CD4-positive, alpha-beta T cell treated with Interferon alpha-2 for 1 hour (primary cell): Measurements from ENCODE around the gene C16orf86.

ENCODE experiments used
- DNase-seq, 2 donors: peaks; one replicate each; pipeline ENCODE4 v3.0.0-alpha.2; 2020 to 2022

C16orf86 gene

GRCh38 chr16:67654403-67654911, 12.2 kb upstream of the C16orf86 start:
- no peak for DNase-seq

- DNase-seq, result no peak
These were observed 11.3 kb upstream of the C16orf86 start for GRCh38 chr16:67655363-67655762.

- no peak for DNase-seq
These were observed 10.1 kb upstream of the C16orf86 start for GRCh38 chr16:67656344-67657016.

- no peak for DNase-seq
These were observed 9.5 kb upstream of the C16orf86 start for GRCh38 chr16:67657017-67657608.

DNA sequence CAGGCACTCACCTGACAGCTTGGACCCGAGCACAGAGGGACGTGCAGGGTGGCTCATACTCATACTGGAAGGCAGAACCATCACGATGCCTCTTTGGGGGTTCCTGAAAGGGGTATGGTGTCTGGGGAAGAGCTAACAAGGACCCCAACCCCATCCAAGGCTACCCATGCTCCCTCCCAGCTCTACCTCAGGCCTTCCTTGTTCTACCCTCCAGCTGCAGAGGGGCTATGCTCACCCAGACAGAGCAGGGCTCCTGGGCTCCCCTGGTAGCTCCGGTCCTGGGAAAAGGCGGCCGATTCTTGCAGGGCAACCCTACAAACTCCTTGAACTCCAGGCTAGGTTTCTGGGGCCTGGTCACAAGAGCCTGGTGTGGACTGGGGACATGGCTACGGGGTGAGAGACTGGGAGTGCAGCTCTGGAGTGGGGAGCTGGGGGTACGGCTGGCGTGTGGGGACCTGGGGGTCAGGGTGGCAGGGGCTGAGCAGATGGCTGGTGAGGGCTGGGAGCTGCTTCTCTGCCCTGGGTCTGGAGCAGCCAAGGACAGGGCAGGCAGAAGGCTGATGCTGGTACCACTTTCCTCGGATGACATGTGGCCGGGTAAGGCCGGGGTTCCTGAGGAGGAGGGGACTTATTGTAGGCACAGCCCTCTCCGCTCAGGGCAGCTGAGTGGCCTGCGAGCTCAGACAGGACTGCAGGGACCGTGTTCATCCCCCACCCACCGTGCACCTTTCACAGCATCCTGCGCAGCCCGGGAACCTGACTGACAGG, 8.7 kb upstream of the C16orf86 start:
- no peak for DNase-seq

GRCh38 chr16:67658849-67659674, 7.6 kb upstream of the C16orf86 start:
- DNase-seq, result no peak

DNA sequence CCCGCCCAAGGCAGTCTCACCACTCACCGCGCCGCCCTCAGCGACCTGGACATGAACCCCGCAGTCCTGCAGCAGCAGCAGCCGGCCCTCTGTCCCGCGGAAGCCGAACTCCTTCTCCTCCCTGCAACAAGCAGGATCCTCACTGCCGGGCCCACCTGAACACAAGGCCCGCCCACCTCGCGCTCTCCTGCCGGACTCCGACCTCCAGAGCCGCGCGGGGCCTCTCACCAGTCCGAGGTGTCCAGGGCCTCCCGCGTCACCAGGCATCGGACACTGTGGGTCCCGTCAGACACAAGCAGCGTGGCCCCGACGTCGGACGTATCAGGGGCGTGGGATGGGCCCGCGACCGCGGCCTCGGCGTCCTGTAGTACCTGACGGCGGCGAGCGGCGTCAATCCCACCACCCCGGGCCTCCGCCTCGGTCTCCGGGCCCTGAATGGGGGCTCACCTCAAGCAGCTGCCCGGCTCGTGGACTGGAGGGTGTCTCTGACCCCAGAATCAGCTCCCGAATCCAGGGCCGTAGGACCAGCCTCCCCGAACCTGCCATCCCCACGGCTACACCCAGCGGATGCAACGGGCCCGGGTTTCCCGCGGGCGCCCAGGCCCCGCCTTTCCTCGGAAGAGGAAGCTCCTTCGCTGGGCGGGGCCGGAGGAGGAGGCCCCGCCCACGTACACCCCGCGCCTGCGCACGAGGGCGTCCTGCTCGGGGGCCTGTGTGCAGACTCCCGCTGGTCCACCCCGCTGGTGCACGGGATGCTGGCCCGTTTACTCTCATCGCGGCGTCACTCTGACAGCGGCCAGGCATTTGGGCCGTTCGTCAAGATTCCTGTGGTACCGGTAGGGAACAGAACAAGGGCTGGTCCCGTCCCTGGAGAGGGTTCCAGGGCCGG, 6.7 kb upstream of the C16orf86 start, which contains the start of gene ACD:
Gene ACD (minus strand): TSS at position 586 of the 889 bp plus-strand sequence. CDS start 40 bp downstream, at position 546.
- DNase-seq, result peak; percentile 93 to 95

GRCh38 chr16:67660564-67661028, 6.0 kb upstream of the C16orf86 start, which contains the start of gene PARD6A:
Gene PARD6A, plus strand, starts transcription at chr16:67660960. Its CDS starts 79 bp downstream, at chr16:67661039.
- DNase-seq, result peak; percentile 97 to 98

DNA sequence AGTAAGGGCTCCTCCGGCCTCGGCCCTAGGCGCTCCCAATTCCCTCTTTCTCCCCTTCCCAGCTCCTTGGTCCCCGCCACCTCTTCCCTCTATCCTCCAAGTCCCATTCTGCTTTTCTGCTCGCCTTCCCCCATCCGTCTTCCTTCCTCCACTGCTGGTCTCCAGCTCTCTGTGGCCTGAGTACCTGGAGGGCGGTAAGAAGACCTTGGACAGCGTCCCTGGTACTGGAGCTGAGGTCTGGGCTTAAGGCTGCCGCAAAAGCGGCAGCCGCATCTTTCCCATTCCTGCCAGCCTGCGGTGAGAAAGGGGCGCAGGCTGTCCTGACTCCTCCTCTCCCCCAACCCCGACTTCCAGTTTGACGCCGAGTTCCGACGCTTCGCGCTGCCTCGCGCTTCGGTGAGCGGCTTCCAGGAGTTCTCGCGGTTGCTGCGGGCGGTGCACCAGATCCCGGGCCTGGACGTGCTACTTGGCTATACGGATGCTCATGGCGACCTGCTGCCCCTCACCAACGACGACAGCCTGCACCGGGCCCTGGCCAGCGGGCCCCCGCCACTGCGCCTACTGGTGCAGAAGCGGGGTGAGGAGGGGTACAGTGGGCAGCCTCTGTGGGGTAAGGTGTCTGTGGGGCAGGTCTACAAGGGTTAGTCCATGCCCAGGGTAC, 5.4 kb upstream of the C16orf86 start:
- no peak for DNase-seq

- DNase-seq, result no peak
These were observed 4.5 kb upstream of the C16orf86 start for GRCh38 chr16:67661886-67662652.

DNA sequence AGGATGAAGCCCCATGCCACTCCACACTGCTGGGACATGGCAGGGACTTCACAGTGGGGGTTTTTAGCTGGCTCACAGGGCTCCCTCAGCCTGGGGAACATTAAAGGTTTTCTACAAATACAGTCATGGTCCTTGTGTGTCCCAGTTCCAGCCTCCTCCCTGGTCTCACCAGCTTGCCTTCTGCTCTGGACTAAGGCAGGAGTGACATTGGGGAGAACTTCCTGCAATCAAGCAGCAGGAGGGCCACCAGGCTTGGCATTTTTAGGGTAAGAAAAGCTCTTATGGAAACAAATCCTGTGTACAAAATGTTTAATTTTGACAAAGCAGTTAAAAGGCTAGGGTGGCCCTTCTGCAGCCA, 4.0 kb upstream of the C16orf86 start:
- DNase-seq, result no peak

DNA sequence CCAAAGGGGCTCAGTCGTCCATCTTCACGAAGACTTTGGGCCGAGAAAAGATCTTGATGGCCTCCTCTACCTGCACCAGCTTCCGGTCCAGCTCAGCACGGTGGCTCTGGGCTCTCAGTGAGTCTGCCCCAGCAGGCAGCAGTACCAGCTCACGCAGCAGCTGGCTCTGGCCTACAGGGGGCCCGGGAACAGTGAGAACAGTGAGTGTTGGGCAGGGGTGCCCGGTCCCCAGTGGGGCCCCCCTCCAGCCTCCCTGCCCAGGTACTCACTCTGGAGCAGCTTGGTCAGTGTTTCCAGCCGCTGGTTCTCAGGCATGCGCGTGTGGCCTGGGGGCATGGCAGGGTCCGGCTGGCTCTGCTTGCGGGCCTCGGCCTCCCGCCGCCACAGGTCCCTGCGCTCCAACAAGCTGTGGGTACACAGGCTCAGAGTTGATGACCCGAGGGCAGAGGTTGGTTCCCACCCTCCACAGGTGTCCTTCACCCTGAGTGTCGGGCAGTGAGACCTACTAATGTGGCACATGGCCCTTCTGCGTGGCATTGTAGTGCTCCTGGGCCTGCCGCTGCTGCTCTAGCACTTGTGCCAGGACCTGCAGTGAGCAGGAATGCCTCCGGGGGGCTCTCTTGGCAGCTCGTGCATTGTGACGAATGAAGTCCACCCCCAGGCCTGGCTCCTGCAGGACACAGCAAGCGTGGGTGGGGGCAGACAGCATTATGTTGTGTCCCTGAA, 3.3 kb upstream of the C16orf86 start:
- DNase-seq, result peak in 1 of 2 donors; percentile 34

DNA sequence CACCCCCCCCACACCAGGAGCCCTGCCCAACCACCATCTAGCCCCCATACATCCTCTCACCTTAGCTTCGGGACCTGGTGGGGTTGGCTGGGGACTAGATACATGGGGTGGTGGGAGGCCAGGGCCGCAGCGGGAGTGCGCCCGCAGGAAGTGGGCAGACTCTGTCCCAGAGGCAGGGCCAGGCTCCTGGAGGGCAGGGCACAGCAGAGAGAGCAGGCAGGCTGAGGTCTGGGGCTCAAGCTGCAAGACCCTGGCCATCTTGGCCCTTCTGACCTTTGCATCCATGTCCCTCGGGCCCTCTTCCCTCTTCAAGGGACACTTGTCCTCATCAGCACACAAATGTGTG, 2.8 kb upstream of the C16orf86 start:
- no peak for DNase-seq

DNA sequence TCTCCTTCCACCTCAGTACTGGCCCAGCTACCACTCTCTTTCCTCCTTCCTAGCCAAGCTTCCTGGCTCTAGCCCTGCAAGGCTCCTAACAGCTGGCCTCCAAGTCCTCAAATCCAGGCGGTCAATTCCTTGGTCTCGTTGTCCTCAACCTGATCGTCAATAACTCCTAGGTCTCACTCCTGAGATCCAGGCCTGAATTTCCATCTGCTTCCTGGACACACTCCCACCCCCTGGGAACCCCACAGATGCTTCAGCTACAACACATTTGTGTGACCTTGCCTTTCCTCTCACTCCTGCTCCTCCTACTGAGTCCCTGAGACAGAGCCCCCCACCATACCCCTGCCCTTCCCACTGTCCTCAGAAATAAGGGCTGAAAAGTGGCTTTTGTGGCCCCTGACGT, 2.4 kb upstream of the C16orf86 start:
- DNase-seq, result no peak

GRCh38 chr16:67664871-67665270, 1.7 kb upstream of the C16orf86 start:
- no peak for DNase-seq

DNA sequence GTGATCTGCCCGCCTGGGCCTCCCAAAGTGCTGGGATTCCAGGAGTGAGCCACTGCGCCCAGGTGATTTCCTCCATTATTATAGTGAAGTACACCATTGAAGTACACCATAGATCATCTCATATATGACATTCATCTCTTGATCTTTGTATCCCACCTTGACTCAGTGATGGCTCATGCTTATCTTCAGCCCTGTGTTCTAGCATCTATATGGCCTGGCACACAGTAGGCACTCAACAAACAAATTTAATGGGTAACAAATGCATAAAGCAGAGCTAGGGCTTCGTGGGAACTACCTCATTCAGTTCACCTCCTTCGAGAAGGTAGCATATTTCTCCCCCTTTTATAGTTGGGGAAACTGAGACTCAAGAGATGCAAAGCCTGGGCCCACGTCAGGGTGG, 1.0 kb upstream of the C16orf86 start:
- no peak for DNase-seq

DNA sequence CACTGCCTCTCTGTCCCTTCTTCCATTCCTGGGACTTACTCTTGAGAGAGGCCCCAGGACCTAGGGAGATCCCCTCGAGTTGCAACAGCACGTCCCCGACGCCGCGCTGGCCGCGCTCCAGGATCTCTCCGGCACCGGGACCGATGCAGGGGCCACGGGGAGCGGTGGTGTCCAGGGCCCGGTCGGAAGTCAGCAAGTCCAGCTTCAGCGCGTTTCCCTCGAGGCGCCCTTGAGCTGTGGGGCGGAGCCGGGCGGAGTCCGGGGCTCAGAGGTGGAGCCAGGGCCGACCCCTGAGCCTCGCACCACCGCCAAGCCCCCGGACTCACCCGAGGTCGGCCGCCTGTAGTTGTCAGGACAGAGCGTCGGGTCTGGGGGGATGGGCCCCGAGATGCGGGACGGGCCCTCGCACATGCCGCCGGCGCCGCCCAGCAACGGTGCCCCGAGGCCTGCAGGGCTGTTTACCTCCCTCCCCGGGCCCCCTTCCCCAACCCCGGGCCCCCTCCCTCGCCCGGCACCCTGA, 522 bp upstream of the C16orf86 start:
- DNase-seq, result no peak

DNA sequence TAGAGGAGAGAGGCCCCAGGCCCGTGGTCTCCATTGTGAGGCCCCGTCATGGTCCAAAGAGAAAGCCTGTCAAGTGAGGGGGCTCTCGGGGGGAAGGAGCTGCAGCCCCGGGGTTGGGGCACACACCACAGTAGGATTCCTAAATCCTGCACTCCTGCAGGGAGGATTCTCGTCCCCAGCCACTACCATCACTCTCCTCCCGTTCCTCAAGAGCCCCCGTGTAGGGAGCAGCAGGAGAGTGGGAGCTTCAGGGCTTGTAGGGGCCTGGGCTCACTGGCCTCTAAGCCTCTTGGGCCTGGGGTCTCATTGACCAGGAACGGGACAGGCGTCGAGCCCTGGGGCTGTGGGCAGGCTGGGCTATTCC, 821 bp downstream of the C16orf86 start:
- DNase-seq, result no peak

GRCh38 chr16:67667817-67668494, 1.3 kb downstream of the C16orf86 start:
- DNase-seq, result peak; percentile 88
